Fibroblast of skin of left biceps (primary cell): ENCODE measurements around the gene PTPRD.

ENCODE experiments used
- DNase-seq, 2 experiments: peaks; one replicate each; pipeline ENCODE4 v3.0.0-alpha.2; 2013; ENCODE audit warnings: low read depth in 2 of 2

PTPRD gene

DNA sequence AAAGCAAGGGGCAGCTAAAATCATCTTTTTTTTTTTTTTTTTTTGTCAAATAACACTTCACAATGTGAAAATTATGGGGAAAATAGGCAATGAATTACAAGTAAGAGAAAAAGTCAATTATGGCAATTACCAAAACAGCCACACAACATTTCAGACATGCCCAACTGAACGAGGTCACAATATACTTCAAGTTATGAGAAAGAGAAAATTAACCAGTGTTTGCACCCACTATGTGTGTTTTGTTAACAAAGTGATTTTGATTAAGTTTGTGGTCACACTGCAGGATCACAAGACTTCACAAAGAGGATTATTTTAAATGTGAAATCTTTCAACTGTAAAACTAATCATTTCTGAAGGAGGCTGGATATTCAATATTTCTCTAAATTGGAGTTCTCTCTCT, 1780.4 kb downstream of the PTPRD start:
- no peak for DNase-seq

DNA sequence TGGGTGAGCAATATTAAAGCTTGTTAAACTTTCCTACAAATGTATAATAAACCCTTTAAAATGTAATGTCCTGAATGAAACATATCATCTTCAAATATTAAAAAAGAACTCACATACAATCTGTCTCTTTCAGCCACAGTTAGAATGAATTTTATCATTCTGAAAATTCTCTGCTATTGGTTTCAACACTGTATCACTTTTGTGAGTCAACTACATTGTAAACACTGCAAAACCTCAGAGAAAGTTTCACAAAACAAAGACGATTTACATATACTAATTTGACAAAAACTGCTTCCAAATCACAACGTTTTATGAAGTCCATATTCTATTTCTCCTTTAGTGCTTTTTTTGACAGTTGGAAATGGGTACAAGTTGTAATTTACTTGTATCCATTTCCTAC, 1781.2 kb downstream of the PTPRD start:
- DNase-seq = no peak

- no peak for DNase-seq
These were observed 1786.5 kb downstream of the PTPRD start for GRCh38 chr9:8826281-8826680.

DNA sequence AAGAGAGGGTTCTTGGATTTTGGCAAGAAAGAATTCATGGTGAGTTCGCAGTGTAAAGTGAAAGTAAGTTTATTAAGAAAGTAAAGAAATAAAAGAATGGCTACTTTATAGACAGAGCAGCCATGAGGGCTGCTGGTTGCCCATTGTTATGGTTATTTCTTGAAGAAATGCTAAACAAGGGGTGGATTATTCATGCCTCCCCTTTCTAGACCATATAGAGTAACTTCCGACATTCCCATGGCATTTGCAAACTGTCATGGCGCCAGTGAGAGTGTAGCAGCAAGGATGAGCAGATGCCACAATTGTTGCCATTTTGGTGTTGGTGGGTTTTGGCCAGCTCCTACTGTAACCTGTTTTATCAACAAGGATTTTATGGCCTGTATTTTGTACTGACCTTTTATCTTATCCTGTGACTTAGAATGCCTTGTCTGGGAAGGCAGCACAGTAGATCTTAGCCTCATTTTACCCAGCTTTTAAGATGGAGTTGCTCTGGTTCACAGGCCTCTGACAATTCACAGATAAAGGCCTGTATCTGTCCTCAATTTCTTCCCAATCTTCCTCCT, 1787.1 kb downstream of the PTPRD start:
- DNase-seq = no peak

DNA sequence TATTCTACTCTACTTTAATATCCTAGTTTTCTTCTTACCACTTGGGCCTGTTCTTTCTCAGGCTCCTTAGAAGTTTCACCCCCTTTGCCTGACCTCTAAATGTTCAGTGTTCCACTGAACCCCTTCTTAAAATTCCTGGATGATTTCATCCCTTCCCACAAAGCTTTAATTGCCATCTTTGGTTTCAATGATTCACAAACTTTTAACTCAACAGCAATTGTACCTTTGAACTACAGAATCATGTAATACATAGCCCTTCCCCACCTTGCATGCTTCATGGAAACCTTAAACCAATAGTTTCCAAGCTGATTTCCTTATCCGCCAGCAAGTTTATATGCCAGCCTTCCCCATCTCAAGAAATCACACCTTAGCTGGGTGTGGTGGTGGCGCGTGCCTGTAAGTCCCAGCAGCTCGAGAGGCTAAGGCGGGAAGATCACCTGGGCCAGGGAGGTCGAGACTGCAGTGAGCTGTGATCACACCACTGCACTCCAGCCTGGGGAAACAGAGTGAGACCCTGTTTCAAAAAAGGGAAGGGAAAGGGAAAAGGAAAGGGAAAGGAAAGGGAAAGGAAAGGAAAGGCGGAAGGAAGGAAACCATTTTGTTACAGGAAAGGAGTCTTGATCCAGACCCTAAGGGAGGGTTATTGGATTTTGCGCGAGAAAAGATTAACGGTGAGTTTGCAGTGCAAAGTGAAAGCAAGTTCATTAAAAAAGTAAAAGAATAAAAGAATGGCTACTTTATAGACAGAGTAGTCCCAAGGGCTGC, 1789.5 kb downstream of the PTPRD start:
- DNase-seq = no peak

DNA sequence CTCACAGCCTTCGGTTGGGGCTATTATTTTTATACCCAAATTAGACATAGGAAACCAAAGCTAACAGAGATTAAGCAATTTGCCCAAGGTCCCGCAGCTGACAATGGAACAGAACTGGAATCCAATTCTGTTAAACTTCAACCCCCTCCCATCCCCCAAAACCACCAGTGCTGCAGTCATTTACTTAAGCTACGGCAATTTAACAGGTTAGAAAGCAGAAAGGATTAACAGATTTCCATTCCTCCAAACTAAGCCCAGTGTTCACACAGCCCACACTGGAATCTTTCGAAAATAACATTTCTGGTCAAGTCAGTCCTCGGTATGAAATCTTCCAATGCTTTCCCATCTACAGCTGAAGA, 1790.2 kb downstream of the PTPRD start:
- DNase-seq = no peak

DNA sequence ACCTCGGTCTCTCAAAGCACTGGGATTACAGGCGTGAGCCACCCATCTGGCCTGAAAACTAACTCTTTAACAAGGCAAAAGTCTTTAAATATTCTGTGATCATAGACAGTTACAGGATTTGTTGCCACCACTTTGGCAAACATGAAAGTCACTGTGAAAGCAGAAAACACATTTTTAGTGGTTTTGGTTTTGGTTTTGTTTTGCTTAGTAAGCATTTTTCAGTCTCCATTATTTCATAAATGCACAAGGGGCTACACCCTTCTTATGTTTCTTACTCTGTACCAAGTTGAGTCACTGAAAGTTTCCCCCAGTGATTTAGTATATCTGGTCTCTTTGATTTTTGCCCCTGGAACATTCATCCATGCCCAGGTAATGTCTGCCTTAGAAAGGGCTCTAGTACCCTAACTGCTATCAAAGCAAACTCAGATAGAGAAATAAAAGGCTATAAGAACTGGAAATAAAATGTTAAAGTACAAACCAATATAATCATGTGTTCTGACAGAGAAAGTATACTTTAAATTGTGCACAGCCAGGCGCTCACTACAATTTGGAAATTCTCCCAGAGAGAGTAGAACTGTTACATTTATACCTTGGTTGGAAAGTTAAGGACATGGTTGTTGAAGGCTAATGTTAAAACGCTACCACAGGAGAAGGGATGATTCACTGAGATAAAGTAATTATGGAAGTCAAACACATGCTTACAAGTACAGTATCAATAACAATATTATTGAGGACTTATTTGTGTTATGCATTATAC, 1790.7 kb downstream of the PTPRD start:
- no peak for DNase-seq

DNA sequence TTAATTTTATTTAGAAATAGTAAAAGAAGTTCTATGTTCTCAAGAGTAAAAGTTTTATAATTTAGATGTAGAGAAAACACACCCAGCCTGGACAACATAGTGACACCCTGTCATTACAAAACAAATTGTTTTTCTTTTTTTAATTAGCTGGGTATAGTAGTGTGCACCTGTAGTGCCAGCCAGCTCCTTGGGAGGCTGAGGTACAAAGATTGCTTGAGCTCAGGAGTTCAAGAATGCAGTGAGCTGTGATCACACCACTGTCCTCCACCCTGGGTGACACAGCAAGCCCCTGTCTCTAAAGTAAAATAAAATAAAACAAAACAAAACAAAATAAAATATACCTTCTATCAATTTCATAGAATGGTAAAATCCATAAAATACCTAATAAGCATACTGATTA, 1795.5 kb downstream of the PTPRD start:
- no peak for DNase-seq

DNA sequence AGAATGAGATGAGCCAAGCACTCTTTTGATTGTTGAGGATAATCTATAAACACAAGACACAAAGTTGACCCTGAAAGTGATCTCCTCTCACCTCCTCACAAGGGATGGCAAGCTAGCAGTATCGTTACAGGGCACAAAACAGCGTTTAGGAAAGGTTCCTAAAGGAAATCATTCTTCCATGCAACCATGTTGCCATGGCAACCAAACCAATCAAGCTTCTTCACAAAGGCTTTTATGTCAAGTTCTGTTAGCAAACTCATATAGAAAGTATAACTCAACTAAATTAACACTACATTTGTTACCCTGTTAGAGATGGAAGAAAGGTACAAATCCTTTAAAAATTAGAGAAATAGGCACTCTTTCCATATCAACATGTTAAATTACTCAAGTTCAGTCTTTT, 1796.4 kb downstream of the PTPRD start:
- DNase-seq = no peak

- no peak for DNase-seq
These were observed 1796.9 kb downstream of the PTPRD start for GRCh38 chr9:8815931-8816330.

DNA sequence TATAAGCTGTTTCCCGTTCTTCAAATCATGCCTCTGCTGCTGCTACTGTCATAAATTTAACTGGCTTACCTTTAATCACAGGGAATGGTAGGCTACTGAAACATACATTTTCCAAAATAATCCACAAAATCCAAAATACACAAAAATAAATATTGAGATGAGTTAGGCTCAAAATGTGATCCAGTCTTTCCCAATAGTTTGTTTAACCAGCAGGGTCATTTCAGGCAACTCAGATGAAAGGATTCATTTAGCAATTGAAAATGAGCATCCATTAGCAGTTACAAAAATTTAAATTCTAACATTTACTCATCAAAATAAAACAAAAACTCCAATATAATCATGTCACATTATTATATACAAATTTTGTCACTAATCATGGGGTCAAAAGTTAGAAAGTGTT, 1797.6 kb downstream of the PTPRD start:
- DNase-seq = no peak

DNA sequence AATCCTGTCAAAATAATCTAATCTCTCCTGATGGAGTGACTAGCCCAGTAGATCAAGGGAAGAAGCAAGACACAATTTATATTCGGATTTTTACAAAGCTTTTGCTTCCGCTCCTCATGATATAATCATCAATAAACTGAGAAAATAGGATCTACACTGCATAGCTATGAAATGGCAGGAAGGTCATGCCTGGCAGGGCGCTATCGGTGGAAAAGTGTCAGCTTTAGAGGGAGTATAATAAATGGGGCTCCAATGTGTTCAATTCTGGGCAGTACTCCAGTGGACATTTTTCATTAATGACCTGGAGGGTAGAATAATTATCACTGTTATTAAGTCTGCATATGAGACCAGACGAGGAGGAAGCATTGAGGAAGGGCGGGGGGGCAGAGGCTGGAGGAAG, 1799.9 kb downstream of the PTPRD start:
- DNase-seq = no peak

GRCh38 chr9:8809741-8810140, 1803.1 kb downstream of the PTPRD start:
- DNase-seq = no peak

GRCh38 chr9:8806150-8806549, 1806.7 kb downstream of the PTPRD start:
- DNase-seq = no peak

DNA sequence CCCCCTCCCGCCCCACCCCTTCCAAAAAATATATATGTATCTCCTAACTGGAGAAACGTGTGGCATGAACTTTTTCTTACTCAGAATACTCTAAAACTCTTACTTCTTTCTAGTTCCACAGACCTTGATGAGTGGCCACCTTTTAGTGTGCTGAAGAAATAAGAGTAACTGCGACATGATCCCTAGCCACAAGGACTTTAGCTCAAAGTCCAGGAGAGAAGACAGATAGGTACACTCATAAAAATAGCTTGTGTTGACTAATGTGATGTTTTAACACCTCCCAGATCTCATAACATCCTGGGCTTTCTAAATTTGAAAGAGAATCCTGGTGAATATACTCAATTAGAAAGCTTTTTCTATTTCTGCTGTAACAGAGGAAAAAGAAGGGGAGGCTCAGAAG, 1808.2 kb downstream of the PTPRD start:
- no peak for DNase-seq

DNA sequence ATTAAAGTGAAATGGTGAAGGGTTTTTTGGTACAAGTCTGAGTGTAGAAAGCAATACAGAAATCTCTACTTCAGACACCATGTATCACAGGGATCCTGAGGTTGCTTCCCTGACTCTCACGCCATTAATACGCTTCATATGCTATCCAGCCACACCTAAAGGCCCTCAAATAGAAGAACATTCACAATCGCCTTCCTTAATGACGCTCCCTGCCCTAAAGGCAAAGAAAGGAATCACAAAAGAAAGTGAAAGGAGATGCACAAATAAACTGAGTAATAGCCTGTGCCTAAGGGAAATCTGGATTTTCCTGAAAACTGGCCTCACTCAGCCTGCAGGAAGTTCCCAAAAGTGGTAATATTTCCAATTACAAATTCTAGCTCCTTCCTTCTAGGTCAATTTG, 1810.6 kb downstream of the PTPRD start:
- DNase-seq = no peak

- no peak for DNase-seq
These were observed 1812.6 kb downstream of the PTPRD start for GRCh38 chr9:8800196-8800595.

DNA sequence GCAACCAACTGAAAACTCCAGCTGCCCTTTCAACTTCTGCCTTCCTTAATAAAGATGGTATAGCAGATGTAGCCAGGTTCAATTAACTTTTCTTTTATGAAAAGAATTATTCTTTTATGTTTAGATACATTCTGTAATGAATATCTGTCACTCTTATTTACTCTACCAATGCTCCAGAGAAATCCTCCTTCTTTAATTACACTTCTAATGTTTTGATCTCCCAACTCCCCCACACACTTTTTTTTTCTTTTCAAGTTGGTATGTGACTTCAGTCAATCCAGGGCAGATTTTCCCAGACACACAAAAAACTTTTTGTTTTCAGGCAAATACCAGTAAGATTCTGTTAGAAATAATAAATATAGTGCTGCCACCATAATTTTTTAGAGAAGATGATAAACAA, 1813.2 kb downstream of the PTPRD start:
- no peak for DNase-seq

- no peak for DNase-seq
These were observed 1813.6 kb downstream of the PTPRD start for GRCh38 chr9:8799206-8799605.

DNA sequence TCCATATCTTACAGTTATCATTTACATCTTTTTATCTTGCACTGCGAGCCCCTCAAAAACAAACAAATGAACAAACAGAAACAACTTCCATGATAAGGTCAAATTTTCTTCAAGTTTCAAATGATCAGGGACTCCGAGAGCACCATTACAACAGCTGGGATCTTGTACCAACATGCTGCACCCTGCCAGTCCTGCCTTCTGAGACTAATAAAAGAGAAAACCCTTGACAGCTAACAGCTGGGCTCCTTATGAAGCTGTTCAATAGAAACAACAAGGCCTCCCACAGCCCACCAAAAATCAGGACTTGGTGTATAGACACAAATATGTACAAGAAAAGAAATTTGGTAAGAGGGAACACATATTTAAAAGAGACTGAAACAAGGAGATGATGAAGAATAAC, 1828.0 kb downstream of the PTPRD start:
- no peak for DNase-seq

- DNase-seq = no peak
These were observed 1828.9 kb downstream of the PTPRD start for GRCh38 chr9:8783941-8784340.

GRCh38 chr9:8782237-8782636, 1830.6 kb downstream of the PTPRD start:
- DNase-seq = no peak

GRCh38 chr9:8781458-8781857, 1831.3 kb downstream of the PTPRD start:
- DNase-seq = no peak
